ENCODE measurements around the gene CACNA1A. TPM values are rescaled to one million over a fixed set of nuclear protein-coding genes. Genes with fewer than 3 reads are reported as not detected.

The CACNA1A gene
- total RNA-seq, 1 donor from 2014 or later: under 0.01 TPM

GRCh38 chr19:13234518-13234917, 271.8 kb downstream of the CACNA1A start:
- peak; percentile 28 for TF ChIP-seq CTCF (IDR thresholded peaks at IDR 0.05; ENCODE audit: insufficient read depth, low read length, severe bottlenecking)
- Histone ChIP-seq H3K27me3 (ENCODE audit: control insufficient read depth, insufficient read depth, low read length) (no peaks in the 10 kb centered on the region), H3K4me3 (ENCODE audit: low read depth, low read length) (no peak overlapping the region), H3K36me3 (ENCODE audit: control insufficient read depth, insufficient read depth, low read length) (no peaks in the 10 kb centered on the region)
- FAIRE-seq (no peak), DNase-seq (ENCODE audit: low read depth) (no peak)

GRCh38 chr19:13231663-13232062, 274.6 kb downstream of the CACNA1A start:
- Histone ChIP-seq H3K27me3 (ENCODE audit: control insufficient read depth, insufficient read depth, low read length) (no peaks in the 10 kb centered on the region), H3K36me3 (ENCODE audit: control insufficient read depth, insufficient read depth, low read length) (no peaks in the 10 kb centered on the region), H3K4me3 (ENCODE audit: low read depth, low read length) (no peak overlapping the region)
- no peak for DNase-seq (ENCODE audit: low read depth)
- no peak for TF ChIP-seq CTCF (IDR thresholded peaks at IDR 0.05; ENCODE audit: insufficient read depth, low read length, severe bottlenecking)
- FAIRE-seq: peak; percentile 18

GRCh38 chr19:13229246-13229645, 277.0 kb downstream of the CACNA1A start:
- no peaks in the 10 kb centered on the region for H3K27me3 ChIP-seq (ENCODE audit: control insufficient read depth, insufficient read depth, low read length)
- no peak overlapping the region for H3K4me3 ChIP-seq (ENCODE audit: low read depth, low read length)
- H3K36me3 ChIP-seq (ENCODE audit: control insufficient read depth, insufficient read depth, low read length): no peaks in the 10 kb centered on the region
- TF ChIP-seq CTCF (IDR thresholded peaks at IDR 0.05; ENCODE audit: insufficient read depth, low read length, severe bottlenecking): no peak
- FAIRE-seq (no peak), DNase-seq (ENCODE audit: low read depth) (no peak)

GRCh38 chr19:13228561-13228960, 277.7 kb downstream of the CACNA1A start:
- H3K36me3 ChIP-seq (ENCODE audit: control insufficient read depth, insufficient read depth, low read length): no peaks in the 10 kb centered on the region
- FAIRE-seq (no peak), DNase-seq (ENCODE audit: low read depth) (no peak)
- H3K27me3 ChIP-seq (ENCODE audit: control insufficient read depth, insufficient read depth, low read length): no peaks in the 10 kb centered on the region
- H3K4me3 ChIP-seq (ENCODE audit: low read depth, low read length): no peak overlapping the region
- no peak for TF ChIP-seq CTCF (IDR thresholded peaks at IDR 0.05; ENCODE audit: insufficient read depth, low read length, severe bottlenecking)

- Histone ChIP-seq H3K36me3 (ENCODE audit: control insufficient read depth, insufficient read depth, low read length) (no peaks in the 10 kb centered on the region), H3K27me3 (ENCODE audit: control insufficient read depth, insufficient read depth, low read length) (no peaks in the 10 kb centered on the region), H3K4me3 (ENCODE audit: low read depth, low read length) (no peak overlapping the region)
- TF ChIP-seq CTCF (IDR thresholded peaks at IDR 0.05; ENCODE audit: insufficient read depth, low read length, severe bottlenecking): no peak
- DNase-seq (ENCODE audit: low read depth) (no peak), FAIRE-seq (no peak)
These were observed 279.3 kb downstream of the CACNA1A start for GRCh38 chr19:13226983-13227382.

Data from bronchial epithelial cell (primary cell).